GM21381 (cell line): ENCODE data around the gene TLR5.

ENCODE experiments used
- ATAC-seq: cut with Tn5 transposase; IDR thresholded peaks from one replicate; pipeline ENCODE4 v1.9.1; 2021; ENCODE audit warnings: mild to moderate bottlenecking, moderate library complexity; ENCODE audit not compliant: unreplicated experiment

The TLR5 gene

DNA sequence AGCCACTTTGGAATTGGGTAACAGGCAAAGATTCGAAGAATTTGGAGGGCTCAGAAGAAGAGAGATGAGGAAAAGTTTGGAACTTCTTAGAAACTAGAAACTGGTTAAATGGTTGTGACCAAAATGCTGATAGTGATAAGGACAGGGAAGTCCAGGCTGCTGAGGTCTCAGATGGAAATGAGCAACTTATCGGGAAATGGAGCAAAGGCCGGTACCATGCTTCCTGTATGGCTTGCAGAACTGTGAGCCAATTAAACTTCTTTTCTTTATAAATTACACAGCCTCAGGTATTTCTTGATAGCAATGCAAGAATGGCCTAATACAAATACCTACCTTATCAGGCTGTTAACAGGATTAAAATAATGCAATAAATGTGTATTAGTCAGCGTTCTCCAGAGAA lies 9.4 kb upstream of the TLR5 start:
- ATAC-seq, result no peak

- no peak for ATAC-seq
Observed at GRCh38 chr1:223150443-223150842, 7.4 kb upstream of the TLR5 start.

DNA sequence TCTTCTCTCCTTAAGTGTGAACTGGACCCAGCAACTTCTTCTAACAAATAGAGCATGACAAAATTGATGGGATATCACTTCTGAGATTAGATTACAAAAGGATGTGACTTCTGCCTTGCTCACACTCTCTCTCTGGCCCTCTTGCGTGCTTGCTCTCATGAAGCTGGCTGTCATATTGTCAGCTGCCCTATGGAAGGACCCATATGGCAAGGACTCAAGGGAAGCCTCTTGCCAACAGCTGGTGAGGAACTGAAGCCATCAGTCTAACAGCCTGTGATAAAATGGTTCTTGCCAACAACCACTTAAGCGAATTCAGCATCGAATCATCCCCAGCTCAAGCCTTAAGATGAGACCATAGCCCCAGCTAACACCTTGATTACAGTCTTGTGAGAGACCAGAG lies 4.8 kb upstream of the TLR5 start:
- no peak for ATAC-seq

DNA sequence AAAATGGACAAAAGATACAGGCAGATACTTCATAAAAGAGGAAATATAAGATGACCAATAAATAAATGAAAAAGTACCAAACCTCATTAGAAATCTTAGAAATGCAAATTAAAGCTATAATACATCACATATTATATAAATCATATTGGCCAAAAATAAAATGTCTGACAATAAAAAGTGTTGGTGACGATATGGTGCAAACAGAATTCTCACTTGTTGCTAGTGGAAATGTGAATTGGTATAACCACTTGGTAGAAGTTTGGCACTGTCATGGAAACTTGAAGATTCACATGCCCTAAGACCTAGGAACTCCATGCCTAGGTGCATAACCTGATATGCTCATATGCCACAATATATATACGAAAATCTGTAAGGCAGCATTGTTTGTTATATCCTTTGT lies 4.4 kb upstream of the TLR5 start:
- no peak for ATAC-seq

- no peak for ATAC-seq
Observed at GRCh38 chr1:223146745-223147144, 3.7 kb upstream of the TLR5 start.

DNA sequence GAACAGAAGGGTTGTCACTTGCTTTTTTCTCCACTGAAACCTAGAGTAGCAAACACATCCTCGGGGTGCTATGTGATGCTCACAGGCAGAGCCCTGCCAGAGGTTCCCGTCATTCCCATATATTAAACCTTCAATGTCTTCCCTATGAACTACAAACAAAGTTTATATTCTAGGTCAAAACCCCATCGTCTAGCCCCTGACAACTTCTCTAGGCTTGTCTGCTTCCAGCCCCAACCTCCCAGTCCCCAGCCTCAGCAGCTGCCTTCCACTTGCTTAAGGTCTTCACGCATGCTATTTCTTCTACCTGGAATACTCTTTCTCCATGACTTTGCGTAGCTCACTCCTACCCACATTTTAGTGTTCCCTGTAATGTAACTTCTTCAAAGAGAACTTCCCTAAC lies 1.9 kb upstream of the TLR5 start:
- no peak for ATAC-seq

GRCh38 chr1:223144431-223144830 lies 1.4 kb upstream of the TLR5 start:
- ATAC-seq, result no peak

DNA sequence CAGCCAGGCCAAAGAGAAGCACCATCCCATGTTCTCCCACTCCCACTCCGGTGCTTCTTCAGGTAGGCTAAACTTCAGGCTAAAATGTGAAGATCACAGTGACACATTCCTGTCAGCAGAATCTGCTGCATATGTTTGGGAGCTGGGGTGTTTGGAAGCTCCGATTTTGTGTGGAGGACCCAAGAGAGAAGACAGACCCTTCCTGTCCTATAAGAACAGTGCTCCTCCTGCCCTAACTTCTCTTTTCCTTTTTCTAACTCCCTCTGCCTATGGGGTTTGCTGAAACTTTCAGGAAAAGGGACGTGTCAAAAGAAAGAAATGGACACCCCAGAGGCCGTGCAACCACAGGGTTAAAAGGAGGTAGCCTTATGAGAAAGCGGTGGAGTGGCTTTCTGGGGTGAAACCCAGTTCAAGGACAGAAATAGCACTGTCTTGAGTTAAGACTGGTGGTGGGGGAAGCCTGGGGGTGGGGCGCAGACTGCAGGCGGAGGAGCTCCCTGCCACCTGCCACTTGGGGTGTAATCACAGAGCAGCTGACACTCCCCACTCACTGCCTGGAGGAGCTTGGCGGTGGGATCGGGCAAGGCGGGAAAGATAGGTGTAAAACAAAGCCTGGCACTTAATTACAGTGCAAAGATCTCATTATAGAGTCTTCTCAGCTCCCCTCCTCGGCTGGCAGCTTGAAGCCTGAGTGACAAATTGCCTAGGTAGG lies 645 bp upstream of the TLR5 start:
- peak; percentile 51 for ATAC-seq

- ATAC-seq, result no peak
Observed at GRCh38 chr1:223142269-223142668, 779 bp downstream of the TLR5 start.

DNA sequence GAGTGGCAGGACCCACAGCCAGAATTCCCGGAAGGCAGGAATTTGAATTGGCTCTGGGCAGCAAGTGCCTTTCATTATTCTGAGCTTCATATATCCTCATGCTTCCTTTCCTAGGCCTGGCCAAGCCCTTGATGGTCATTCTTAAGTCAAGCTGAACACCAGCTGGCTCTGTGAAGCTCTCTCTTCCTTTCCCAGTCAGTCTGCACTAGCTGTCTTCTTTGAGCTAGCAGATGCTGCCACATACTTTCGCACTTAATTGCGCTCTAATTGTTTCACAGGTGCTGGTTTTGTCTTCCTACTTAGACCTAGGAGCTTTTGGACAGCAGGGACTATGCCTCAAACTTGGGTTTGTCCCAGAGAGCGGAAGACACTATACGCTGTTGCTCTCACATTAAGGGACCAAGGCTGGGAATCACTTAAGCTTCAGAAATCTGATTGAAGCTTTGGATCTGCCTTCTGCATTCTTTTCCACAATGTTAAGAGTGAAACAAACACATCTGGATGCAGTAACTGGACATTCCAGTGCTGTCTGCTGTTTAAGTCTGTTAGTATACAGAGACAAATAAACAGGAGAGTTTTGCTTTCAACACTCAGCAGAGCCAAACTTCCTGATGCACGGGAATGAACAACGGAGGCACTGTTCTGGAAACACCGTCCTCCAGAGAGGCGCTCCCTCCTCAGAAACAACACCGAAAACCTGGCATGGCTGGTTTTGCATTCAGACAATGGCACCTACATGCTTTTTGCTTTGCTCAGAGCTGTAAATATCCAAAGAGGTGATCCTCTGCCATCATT lies 2.2 kb downstream of the TLR5 start:
- ATAC-seq, result no peak

- no peak for ATAC-seq
Observed at GRCh38 chr1:223137455-223138085, 5.5 kb downstream of the TLR5 start.

GRCh38 chr1:223136086-223136485 lies 7.0 kb downstream of the TLR5 start:
- no peak for ATAC-seq

GRCh38 chr1:223135176-223135942 lies 7.7 kb downstream of the TLR5 start:
- no peak for ATAC-seq

GRCh38 chr1:223133824-223134435 lies 9.1 kb downstream of the TLR5 start:
- ATAC-seq, result peak; percentile 83

- ATAC-seq, result no peak
Observed at GRCh38 chr1:223133306-223133823, 9.7 kb downstream of the TLR5 start.

DNA sequence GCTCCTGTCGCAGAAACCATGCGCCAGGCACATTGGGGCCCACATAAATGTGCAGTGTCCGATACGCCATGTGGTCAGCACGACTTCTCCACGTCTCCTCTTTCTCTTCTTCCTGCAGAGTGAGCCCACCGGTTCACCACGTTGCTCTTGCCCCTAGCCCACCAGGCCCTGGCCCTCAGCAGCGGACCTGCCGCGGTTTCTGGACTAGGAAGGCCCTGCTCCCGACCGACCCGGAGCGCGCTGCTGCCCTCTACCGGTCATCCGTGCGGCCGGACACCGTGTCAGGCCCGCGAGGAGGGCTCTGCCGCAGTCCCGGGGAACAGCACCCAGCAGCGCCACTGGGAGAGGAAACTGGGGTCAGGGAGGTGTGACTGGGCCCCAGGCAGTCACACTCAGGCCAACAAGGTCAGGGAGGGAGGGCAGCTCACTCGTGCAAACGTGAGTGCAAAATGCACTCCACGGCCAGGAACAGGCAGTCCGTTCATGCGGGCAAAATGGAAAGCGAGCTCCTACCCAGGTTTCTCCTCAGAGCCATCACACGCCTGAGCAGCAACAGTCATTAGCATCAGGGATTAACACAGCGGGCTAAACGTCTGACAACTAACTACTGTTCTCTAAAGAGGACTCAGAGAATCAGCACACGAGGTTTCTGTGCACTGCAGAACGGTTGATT lies 13.7 kb downstream of the TLR5 start:
- peak; percentile 60 for ATAC-seq

DNA sequence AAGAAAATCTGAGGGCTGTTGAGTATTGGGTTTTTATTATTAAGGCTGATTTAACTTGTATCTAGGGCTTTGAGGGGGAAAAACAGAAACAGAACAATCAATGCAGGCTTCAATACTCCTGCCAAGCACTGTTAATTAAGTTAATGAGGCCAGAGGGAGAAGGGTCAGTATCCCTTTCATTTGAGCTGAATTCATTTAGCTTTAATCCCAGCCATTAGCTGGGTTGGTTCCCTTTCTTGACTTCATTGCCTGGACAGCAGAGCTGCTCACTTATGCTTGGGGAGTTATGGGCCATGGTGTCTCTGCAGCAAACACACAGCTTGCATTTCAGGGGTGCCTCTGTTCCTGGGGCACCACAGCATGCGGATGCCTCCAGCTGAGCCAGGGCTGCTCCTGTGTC lies 16.3 kb downstream of the TLR5 start:
- no peak for ATAC-seq

GRCh38 chr1:223125766-223126165 lies 17.3 kb downstream of the TLR5 start:
- ATAC-seq, result no peak

DNA sequence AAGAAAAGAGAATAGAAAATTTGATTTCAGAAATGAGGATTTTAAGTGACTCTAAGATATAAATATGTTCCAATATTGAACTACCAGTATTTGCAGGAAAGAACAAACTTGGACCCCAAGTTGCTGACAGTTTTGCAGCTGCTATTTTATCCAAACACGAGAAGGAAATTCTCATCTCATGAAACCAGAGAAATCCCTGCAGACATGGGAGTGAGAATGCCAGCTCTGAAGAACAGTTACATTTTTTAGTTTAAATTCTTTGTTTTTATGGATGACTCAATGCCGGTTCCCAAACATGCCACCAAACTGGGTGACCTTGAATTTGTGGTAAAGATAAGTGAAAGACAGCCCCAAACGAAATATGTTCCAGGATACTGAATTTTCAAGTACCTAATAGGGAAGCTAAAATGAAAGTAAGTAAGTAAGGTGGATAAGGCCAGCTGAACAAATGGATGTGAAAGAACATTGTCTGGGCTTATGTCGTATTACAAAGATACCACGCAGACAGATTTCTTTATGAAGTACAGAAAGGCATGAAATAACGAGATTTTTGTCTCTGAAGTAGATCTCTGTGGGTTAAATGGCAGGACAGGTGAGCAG lies 19.9 kb downstream of the TLR5 start:
- ATAC-seq, result no peak

DNA sequence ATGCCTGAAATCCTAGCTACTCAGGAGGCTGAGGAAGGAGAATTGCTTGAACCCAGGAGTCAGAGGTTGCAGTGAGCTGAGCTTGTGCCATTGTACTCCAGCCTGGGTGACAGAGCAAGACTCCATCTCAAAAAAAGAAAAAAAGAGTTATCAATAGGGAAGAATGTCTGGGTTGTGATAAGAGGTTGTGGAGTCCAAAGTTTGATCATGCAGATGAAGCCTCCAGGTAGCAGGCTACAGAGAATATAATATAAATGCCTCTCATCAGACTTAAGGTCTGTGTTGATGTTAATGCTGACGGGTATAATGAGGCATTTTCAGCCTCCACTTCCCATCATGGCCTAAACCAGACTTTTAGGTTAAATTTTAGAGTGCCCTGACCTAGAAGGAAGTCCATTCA lies 24.6 kb downstream of the TLR5 start:
- ATAC-seq, result no peak
